ENCODE measurements around the gene ACTN3.

GRCh38 chr11:66550887-66551286, 4.2 kb downstream of the ACTN3 start:
- TF ChIP-seq CTCF (IDR thresholded peaks at IDR 0.05; ENCODE audit: poor library complexity) = no peak
- no peak for TF ChIP-seq EZH2 (IDR thresholded peaks at IDR 0.05; ENCODE audit: borderline replicate concordance)

Data from hepatocyte (in vitro differentiated cells).